GM12891 (cell line): ENCODE measurements around the gene ZNF837. TPM values are rescaled to one million over a fixed set of nuclear protein-coding genes. Genes with fewer than 3 reads are reported as not detected.

Experiments
- DNase-seq: peaks from one replicate; pipeline ENCODE4 v3.0.0; 2011; ENCODE audit warnings: low spot score; ENCODE audit not compliant: insufficient read length
- FAIRE-seq: peaks from 2 replicates; lab custom pipeline; 2011; peaks lifted over from hg19 to GRCh38; lab: Jason Lieb, UNC
- PAX5 ChIP-seq: IDR thresholded peaks from 2 replicates; pipeline ENCODE4 v1.6.1; 2011; ENCODE audit warnings: low read length, moderate library complexity, mild to moderate bottlenecking; ENCODE audit not compliant: insufficient read depth, severe bottlenecking
- POLR2A ChIP-seq: IDR thresholded peaks from 2 replicates; pipeline ENCODE4 v1.6.1; 2011; ENCODE audit warnings: low read depth, low read length, control low read depth
- POLR2AphosphoS5 ChIP-seq: IDR thresholded peaks from 2 replicates; pipeline ENCODE4 v1.6.1; 2011; ENCODE audit warnings: low read depth, low read length, control low read depth
- POU2F2 ChIP-seq: IDR thresholded peaks from 2 replicates; pipeline ENCODE4 v1.6.1; 2011; ENCODE audit warnings: low read depth, mild to moderate bottlenecking, control low read depth, low read length, moderate library complexity
- SPI1 ChIP-seq: IDR thresholded peaks from 2 replicates; pipeline ENCODE4 v1.6.1; 2011; ENCODE audit warnings: low read depth, low read length, control low read depth
- TAF1 ChIP-seq: IDR thresholded peaks from 2 replicates; pipeline ENCODE4 v1.6.1; 2011; ENCODE audit warnings: low read depth, low read length, control low read depth
- polyA plus RNA-seq: library from polyadenylated mRNA; unstranded; fragments of >200 nt; gene quantifications from one replicate; pipeline ENCODE4 v1.2.1, GENCODE V29; 2012; ENCODE audit warnings: low read depth, missing spikeins, inconsistent platforms; ENCODE audit not compliant: missing spikeins

Gene ZNF837
- 1.4 TPM for polyA plus RNA-seq

GRCh38 chr19:58380662-58381459, at the start of gene ZNF837:
ZNF837 (minus strand) TSS chr19:58381030; CDS start chr19:58369332, 11,698 bp downstream.
- FAIRE-seq (peak; percentile 99), DNase-seq (peak; percentile 94)
- peak; percentile 69 for TF ChIP-seq POLR2A
- peak; percentile 84 for TF ChIP-seq TAF1
- TF ChIP-seq POU2F2 = 0 out of 2 replicates have a peak, but pooled peaks have one; percentile 41
- TF ChIP-seq SPI1 = no peak
- peak; percentile 100 for TF ChIP-seq PAX5
- peak; percentile 60; the same call in 1 of the 2 replicates for TF ChIP-seq POLR2AphosphoS5

GRCh38 chr19:58429745-58430144, 48.9 kb upstream of the ZNF837 start:
- FAIRE-seq (no peak), DNase-seq (no peak)
- TF ChIP-seq SPI1 (no peak), POLR2AphosphoS5 (no peak), PAX5 (no peak), POU2F2 (no peak), POLR2A (no peak), TAF1 (no peak)

GRCh38 chr19:58428617-58429016, 47.8 kb upstream of the ZNF837 start:
- TF ChIP-seq TAF1 (no peak), PAX5 (no peak), POLR2A (no peak), POLR2AphosphoS5 (no peak), POU2F2 (no peak), SPI1 (no peak)
- DNase-seq (no peak), FAIRE-seq (no peak)

GRCh38 chr19:58417071-58417470, 36.2 kb upstream of the ZNF837 start:
- TF ChIP-seq TAF1 (no peak), PAX5 (no peak), SPI1 (no peak), POLR2A (no peak)
- no peak for FAIRE-seq
- DNase-seq = no peak

GRCh38 chr19:58416604-58417003, 35.8 kb upstream of the ZNF837 start:
- no peak for FAIRE-seq
- no peak for DNase-seq
- no peak for TF ChIP-seq POLR2AphosphoS5
- no peak for TF ChIP-seq POLR2A
- TF ChIP-seq SPI1 = no peak
- no peak for TF ChIP-seq TAF1
- no peak for TF ChIP-seq PAX5
- TF ChIP-seq POU2F2 = no peak

- FAIRE-seq (no peak), DNase-seq (no peak)
Measured at GRCh38 chr19:58409010-58409790, 28.4 kb upstream of the ZNF837 start.

GRCh38 chr19:58408152-58409009, 27.6 kb upstream of the ZNF837 start, which contains the start of gene ZNF584:
ZNF584 (plus strand) TSS chr19:58408649; CDS start chr19:58409148, 499 bp downstream.
- TF ChIP-seq POLR2AphosphoS5 = peak; percentile 76; the same call in 1 of the 2 replicates
- TF ChIP-seq PAX5 = peak; percentile 70
- peak; percentile 79 for TF ChIP-seq TAF1
- TF ChIP-seq SPI1 = no peak
- TF ChIP-seq POLR2A = peak; percentile 57; the same call in 1 of the 2 replicates
- no peak for TF ChIP-seq POU2F2
- DNase-seq (peak; percentile 96), FAIRE-seq (peak; percentile 94)

More at GRCh38 chr19:58409010-58409790, 28.4 kb upstream of the ZNF837 start:
- TF ChIP-seq PAX5 = no peak
- no peak for TF ChIP-seq SPI1
- TF ChIP-seq TAF1 = no peak
- TF ChIP-seq POU2F2 = no peak

GRCh38 chr19:58407658-58408151, 26.9 kb upstream of the ZNF837 start:
- DNase-seq = no peak
- FAIRE-seq = no peak
- TF ChIP-seq POU2F2 = no peak
- TF ChIP-seq TAF1 = no peak
- no peak for TF ChIP-seq SPI1
- TF ChIP-seq POLR2A = no peak
- no peak for TF ChIP-seq PAX5
- no peak for TF ChIP-seq POLR2AphosphoS5
